GM04503 (cell line): ENCODE data around the gene ANKK1.

Experiments used
- DNase-seq: peaks from one replicate; pipeline ENCODE4 v3.0.0-alpha.2; 2012; ENCODE audit warnings: low read depth

The ANKK1 gene, protein sequence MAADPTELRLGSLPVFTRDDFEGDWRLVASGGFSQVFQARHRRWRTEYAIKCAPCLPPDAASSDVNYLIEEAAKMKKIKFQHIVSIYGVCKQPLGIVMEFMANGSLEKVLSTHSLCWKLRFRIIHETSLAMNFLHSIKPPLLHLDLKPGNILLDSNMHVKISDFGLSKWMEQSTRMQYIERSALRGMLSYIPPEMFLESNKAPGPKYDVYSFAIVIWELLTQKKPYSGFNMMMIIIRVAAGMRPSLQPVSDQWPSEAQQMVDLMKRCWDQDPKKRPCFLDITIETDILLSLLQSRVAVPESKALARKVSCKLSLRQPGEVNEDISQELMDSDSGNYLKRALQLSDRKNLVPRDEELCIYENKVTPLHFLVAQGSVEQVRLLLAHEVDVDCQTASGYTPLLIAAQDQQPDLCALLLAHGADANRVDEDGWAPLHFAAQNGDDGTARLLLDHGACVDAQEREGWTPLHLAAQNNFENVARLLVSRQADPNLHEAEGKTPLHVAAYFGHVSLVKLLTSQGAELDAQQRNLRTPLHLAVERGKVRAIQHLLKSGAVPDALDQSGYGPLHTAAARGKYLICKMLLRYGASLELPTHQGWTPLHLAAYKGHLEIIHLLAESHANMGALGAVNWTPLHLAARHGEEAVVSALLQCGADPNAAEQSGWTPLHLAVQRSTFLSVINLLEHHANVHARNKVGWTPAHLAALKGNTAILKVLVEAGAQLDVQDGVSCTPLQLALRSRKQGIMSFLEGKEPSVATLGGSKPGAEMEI

GRCh38 chr11:113387605-113388211 lies at the start of gene ANKK1:
Gene ANKK1 (plus strand): TSS chr11:113387779. CDS start chr11:113387885, 106 bp downstream.
- no peak for DNase-seq

DNA sequence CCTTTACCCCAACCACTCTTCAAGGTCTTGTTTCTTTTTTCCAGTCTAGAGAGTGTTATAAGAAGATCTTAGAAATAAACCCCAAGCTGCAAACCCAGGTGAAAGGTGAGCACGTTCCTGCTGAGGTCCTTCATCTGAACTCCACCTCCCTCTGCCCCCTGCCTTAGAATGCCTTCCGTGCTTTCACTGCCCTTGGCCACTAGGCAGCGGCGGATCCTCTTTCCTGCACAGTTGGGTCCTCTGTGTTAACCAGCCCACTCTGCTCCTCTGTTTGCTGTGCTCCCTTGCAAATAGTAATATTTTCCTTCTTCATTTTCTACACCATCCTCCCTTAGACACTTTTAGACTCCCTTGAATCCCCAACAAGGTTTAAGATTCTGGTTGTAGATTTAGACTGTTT lies 48.8 kb upstream of the ANKK1 start:
- no peak for DNase-seq

- DNase-seq, result no peak
Measured at GRCh38 chr11:113339929-113340589, 47.5 kb upstream of the ANKK1 start.

- no peak for DNase-seq
Measured at GRCh38 chr11:113341388-113342165, 46.0 kb upstream of the ANKK1 start.

DNA sequence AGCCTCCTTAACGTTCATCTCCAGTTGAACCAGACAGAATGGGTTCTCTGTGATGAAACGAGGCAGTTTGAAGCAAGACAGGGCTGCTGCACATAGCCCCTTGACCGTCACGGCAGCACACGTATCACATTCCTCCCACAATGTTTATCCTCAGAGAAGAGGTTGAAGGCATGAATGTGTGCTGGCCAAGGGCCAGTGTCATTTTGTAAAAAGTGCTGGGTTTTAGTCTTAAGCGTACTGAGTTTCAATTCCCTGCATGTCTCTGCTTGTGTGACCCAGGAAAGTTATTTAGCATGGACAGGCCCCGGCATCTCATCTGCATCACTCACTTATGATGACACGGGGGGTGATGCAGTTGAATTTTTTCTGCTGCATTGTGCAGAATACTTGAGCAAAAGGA lies 41.6 kb upstream of the ANKK1 start:
- DNase-seq, result no peak

- DNase-seq, result no peak
Measured at GRCh38 chr11:113349528-113349927, 38.1 kb upstream of the ANKK1 start.

DNA sequence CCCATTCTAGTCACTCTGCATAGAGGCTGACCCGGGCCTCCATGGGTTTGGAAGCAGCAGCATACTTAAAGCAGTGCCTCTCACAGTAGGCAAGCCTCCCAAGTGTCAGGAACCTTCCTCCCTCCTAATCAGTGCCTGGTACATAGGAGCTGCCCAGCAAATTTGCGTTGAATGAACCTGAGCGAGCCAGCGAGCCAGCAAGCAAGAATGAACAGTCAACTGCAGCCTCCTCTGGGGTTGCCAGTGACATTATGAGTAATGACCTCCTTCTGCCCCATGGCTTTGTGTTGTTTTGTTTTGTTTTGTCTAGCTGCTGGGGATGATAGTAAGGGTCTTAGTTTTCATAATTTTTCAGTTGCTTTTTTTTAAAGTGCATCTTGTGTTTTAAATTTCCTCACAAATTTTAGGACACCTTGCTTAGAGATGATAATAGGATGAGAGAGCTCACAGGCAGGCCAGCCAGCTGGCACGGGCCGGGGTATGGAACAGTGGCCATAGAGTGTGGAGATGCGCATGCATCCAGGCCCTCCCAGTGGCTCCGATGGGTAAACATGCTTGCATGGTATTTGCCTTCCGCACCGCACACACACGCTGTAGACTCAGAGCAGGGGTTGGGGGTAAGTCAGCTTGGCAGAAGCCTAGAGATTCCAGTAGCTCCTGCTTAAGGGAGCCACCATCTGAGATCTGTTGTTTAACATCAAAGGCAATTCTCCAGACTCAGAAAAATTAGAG lies 37.1 kb upstream of the ANKK1 start:
- DNase-seq, result no peak

- no peak for DNase-seq
Measured at GRCh38 chr11:113351068-113351450, 36.5 kb upstream of the ANKK1 start.

- DNase-seq, result no peak
Measured at GRCh38 chr11:113351480-113351879, 36.1 kb upstream of the ANKK1 start.

DNA sequence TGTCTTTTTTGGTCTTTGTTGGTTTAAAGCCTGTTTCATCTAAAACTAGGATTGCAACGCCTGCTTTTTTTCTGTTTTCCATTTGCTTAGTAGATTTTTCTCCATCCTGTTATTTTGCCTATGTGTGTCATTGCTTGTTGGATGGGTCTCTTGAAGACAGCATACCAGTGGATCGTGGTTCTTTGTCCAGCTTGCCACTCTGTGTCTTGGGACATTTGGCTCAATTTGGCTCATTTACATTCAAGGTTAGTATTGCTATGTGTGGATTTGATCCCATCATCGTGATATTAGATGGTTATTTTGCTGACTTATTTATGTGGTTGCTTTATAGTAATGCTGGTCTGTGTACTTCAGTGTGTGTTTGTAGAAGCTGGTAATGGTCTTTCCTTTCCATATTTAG lies 31.4 kb upstream of the ANKK1 start:
- DNase-seq, result no peak

DNA sequence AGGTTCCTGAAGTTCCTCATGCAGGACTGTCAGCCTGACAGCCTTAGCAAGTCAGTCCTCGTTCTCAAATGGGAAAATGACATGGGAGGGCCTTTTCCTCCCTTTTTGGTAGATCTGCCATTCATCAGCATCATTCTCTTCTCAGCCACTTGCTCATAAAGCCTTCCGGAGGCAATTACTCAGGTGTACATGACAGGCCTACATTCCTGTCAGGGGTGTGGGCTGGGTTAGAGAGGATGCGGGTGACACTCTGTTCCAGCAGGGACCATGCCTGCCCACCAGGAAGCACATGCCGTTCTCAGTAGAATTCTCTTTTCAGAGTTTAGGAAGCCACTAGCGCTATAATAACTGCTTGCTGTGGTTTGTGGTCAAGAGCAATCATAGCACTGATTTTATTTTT lies 24.2 kb upstream of the ANKK1 start:
- no peak for DNase-seq

DNA sequence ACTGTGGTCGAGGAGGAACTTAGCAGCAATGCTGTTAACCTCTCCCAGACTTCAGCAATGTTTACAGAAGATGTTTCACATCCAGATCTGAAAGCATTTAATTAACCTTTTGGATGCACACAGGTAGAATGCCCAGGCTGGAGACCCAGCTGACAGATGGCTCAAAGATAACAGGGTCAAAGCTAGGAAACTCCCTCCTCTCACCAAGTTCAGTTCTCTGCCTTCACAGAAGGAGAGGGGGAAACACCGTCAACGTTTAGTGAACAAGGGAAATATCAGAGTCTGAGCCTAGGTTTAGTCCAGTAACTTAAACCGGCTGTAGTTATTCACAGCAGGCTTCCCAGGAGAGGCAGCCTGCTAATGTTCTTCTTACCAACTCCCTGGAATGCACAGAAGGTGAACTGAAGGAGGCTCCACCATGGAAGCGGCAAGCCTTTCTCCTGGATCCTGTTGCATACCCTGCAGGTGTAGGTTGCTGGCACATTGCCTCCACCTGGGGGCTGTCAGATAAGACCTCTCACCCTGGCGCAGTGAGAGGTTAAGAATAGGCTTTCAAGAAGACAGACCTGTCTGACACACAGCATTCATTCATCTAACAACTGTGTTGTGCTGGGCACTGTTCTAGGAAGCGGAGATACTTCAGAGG lies 23.5 kb upstream of the ANKK1 start:
- no peak for DNase-seq

GRCh38 chr11:113365895-113366294 lies 21.7 kb upstream of the ANKK1 start:
- no peak for DNase-seq

DNA sequence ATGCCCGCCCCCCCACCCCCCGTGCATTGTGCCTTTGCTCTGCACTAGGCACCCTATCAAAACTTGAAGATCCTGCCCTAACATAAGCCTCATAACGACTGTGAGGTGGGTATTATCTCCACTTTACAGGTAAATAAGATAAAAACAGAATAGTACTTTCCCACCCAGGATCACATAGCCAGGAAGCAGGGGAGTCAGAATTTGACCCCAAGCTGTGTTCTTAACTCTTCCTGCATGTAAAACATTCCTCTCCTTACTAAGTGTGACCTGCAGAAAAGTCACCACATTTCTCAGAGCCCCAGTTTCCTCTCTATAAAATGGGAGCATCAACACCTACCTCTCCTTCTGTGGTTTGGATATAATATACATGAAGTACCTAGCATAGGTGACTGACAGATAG lies 18.2 kb upstream of the ANKK1 start:
- DNase-seq, result no peak

DNA sequence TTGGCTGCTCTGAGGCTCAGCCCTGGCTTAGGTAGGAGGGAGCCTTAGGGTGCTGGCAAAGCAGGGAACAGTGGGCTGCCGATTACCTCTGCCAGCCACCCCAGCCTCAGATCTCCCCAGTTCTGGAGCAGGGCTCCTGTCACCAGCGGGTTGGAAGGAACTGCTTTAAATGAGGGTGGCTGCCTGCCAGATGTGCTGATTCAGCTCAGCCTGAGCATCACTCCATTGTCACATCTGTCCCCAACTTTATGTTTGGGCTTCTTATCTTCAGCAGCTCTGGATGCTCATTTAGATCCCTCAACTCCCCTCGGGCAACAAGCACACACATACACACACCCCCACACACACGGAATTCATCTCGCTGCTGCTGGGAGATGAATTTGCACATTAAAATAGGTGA lies 16.9 kb upstream of the ANKK1 start:
- no peak for DNase-seq

DNA sequence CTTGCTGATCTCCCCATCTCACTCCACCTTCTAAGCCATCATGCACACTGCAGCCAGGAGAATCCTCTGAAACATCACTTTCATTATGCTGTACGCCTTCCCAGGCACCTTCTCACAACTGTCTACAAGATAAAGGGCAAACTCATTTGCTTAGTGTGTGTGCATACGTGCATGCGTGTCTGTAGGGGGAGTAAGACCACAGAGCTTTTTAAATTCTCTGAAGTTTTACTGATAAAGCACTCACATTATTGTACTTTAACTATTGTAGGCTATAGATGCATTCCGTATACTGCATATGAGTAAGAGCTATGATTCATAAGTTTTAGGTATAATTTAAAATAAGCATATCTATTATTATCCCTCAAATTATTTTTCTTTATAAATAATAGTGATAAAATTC lies 15.3 kb upstream of the ANKK1 start:
- DNase-seq, result no peak

GRCh38 chr11:113373306-113373705 lies 14.3 kb upstream of the ANKK1 start:
- peak; percentile 24 for DNase-seq

DNA sequence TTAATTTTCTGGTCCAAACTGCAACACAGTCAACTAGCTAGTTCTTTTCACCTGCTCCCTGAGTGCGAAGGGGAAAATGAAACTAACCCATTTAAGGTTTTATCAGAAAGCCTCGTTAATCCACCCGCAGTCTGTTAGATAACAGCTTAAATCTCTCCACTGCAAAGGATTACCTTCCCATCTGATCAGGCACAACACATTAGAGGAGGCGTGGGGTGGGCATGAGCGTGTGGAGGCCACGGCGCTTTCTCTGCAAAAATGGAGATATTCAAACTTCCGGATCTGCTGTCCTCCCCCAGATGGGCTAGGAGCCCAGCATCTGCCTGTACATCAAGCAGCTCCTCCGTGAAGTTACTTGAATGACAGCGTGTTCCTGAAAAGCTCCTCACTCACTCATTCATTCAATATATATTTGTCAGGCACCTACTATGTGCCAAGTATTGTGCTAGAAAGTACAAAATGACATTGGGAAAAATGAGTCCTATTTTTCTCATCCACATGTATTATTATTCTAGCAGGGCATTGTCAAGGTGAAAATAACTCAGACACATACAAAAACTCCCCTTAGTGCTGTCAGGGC lies 13.5 kb upstream of the ANKK1 start:
- no peak for DNase-seq

- no peak for DNase-seq
Measured at GRCh38 chr11:113375402-113375801, 12.2 kb upstream of the ANKK1 start.

DNA sequence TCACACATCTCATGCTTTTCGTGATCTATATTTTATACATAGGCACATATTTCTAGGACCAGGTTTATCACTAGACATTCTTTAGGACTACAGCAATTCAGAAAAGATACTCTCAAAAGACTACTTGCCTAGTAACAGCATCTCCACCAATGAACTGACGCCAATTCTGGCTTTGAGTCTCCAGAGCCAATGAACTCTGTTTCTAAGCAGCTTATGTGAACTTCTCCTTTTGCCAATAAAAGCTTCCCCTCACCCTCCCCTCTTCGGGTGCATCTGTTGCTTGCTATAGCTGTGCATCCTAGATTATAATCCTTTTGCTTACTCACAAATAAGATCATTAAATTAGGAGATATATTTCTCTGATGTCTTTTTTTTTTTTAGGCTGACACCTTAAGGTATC lies 11.4 kb upstream of the ANKK1 start:
- no peak for DNase-seq
